ENCODE measurements around the gene NLRP4. TPM values are rescaled to one million over a fixed set of nuclear protein-coding genes. Genes with fewer than 3 reads are reported as not detected.

NLRP4 gene
- polyA plus RNA-seq, 6 donors from 2014 or later = 0.41 to 1.2 (median 0.76) TPM; not detected in 1

Other genes starting within 250 kb of the NLRP4 start
- 1 to 10 TPM; 2.3 to 5.2 (median 3.2) TPM for gene FIZ1, start 237.0 kb upstream of the NLRP4 start, polyA plus RNA-seq (ENCODE audit: low read depth in 6 of 6)
- gene ZNF524, start 236.3 kb upstream of the NLRP4 start, polyA plus RNA-seq (ENCODE audit: low read depth in 6 of 6) = 10 to 100 TPM; 25.1 to 42.1 (median 37.1) TPM
- gene ZNF865, start 230.9 kb upstream of the NLRP4 start, polyA plus RNA-seq (ENCODE audit: low read depth in 6 of 6) = under 1 TPM in 4 of 6 donors, not detected in 2; 0.12 to 0.60 (median 0.18) TPM
- 1 to 10 TPM in 4 of 6 donors, under 1 TPM in 1, not detected in 1; 0.95 to 3.5 (median 2.7) TPM for gene ZNF784, start 212.0 kb upstream of the NLRP4 start, polyA plus RNA-seq (ENCODE audit: low read depth in 6 of 6)
- gene ZNF580, start 195.5 kb upstream of the NLRP4 start, polyA plus RNA-seq (ENCODE audit: low read depth in 6 of 6) = 10 to 100 TPM; 28.4 to 54.2 (median 31.5) TPM
- 10 to 100 TPM; 60.7 to 82.8 (median 65.4) TPM for gene ZNF581, start 192.9 kb upstream of the NLRP4 start, polyA plus RNA-seq (ENCODE audit: low read depth in 6 of 6)
- 10 to 100 TPM in 3 of 6 donors, 1 to 10 TPM in 3; 8.1 to 13.0 (median 9.7) TPM for gene CCDC106, start 188.3 kb upstream of the NLRP4 start, polyA plus RNA-seq (ENCODE audit: low read depth in 6 of 6)
- 10 to 100 TPM in 3 of 6 donors, 1 to 10 TPM in 3; 3.2 to 13.7 (median 9.3) TPM for gene U2AF2, start 181.5 kb upstream of the NLRP4 start, polyA plus RNA-seq (ENCODE audit: low read depth in 6 of 6)
- 10 to 100 TPM in 5 of 6 donors, 1 to 10 TPM in 1; 1.0 to 28.9 (median 13.8) TPM for gene EPN1, start 161.3 kb upstream of the NLRP4 start, polyA plus RNA-seq (ENCODE audit: low read depth in 6 of 6)
- gene NLRP9, start 98.1 kb upstream of the NLRP4 start, polyA plus RNA-seq (ENCODE audit: low read depth in 6 of 6) = not detected
- gene RFPL4A, start 77.4 kb upstream of the NLRP4 start, polyA plus RNA-seq (ENCODE audit: low read depth in 6 of 6) = not detected
- not detected for gene RFPL4AL1, start 67.4 kb upstream of the NLRP4 start, polyA plus RNA-seq (ENCODE audit: low read depth in 6 of 6)
- under 1 TPM in 2 of 6 donors, not detected in 4; 0.08 to 0.16 TPM for gene NLRP11, start 4.5 kb upstream of the NLRP4 start, polyA plus RNA-seq (ENCODE audit: low read depth in 6 of 6)
- gene NLRP13, start 95.8 kb downstream of the NLRP4 start, polyA plus RNA-seq (ENCODE audit: low read depth in 6 of 6) = not detected
- not detected for gene NLRP8, start 111.3 kb downstream of the NLRP4 start, polyA plus RNA-seq (ENCODE audit: low read depth in 6 of 6)
- gene NLRP5, start 150.2 kb downstream of the NLRP4 start, polyA plus RNA-seq (ENCODE audit: low read depth in 6 of 6) = not detected

Measured in naive B cell (primary cell).